DND-41 (cell line): ENCODE measurements around the gene ZDHHC23.

Experiments
- ATAC-seq: fragments of 200-7000 bp; cut with Tn5 transposase; 3 replicates; pipeline ENCODE4 v1.9.1; 2021; ENCODE audit warnings: low read depth; ENCODE audit not compliant: insufficient read depth
- DNase-seq: peaks from one replicate; pipeline ENCODE4 v3.0.0-alpha.2; 2020
- H2AFZ ChIP-seq: 2 replicates; pipeline ENCODE4 v1.6.0; 2012; ENCODE audit warnings: low read depth, low read length
- H3K27ac ChIP-seq: 2 replicates; pipeline ENCODE4 v1.5.1; 2012; ENCODE audit warnings: low read length, inconsistent platforms
- H3K27me3 ChIP-seq: fragments of 200-600 bp; sonication (generic); 2 replicates; pipeline ENCODE4 v1.6.0; 2012; ENCODE audit warnings: low read length, mild to moderate bottlenecking, inconsistent platforms; ENCODE audit not compliant: insufficient read depth, poor library complexity
- H3K36me3 ChIP-seq: 2 replicates; pipeline ENCODE4 v1.5.1; 2012; ENCODE audit warnings: low read length, inconsistent platforms; ENCODE audit not compliant: insufficient read depth
- H3K4me1 ChIP-seq: 2 replicates; pipeline ENCODE4 v1.5.1; 2012; ENCODE audit warnings: mild to moderate bottlenecking, low read length; ENCODE audit not compliant: insufficient read depth
- H3K4me2 ChIP-seq: 2 replicates; pipeline ENCODE4 v1.6.0; 2012; ENCODE audit warnings: mild to moderate bottlenecking, moderate library complexity, low read length, inconsistent platforms; ENCODE audit not compliant: insufficient read depth
- H3K4me3 ChIP-seq, 2 experiments: fragments of 200-600 bp in 1 of 2; shearing (Covaris generic) in 1 of 2; 2 replicates each; pipeline ENCODE4 v1.5.1; 2012 to 2016; ENCODE audit warnings: inconsistent platforms in 2 of 2, low read length in 2 of 2, mild to moderate bottlenecking in 2 of 2, low read depth in 1 of 2, moderate library complexity in 1 of 2
- H3K79me2 ChIP-seq: 2 replicates; pipeline ENCODE4 v1.6.0; 2012; ENCODE audit warnings: low read length, inconsistent platforms; ENCODE audit not compliant: insufficient read depth
- H3K9ac ChIP-seq: 2 replicates; pipeline ENCODE4 v1.6.0; 2012; ENCODE audit warnings: low read depth, mild to moderate bottlenecking, inconsistent platforms, low read length, moderate library complexity
- H3K9me3 ChIP-seq: 2 replicates; pipeline ENCODE4 v1.5.1; 2012; ENCODE audit warnings: low read length, moderate library complexity, mild to moderate bottlenecking, inconsistent platforms; ENCODE audit not compliant: insufficient read depth, severe bottlenecking
- H4K20me1 ChIP-seq: 2 replicates; pipeline ENCODE4 v1.6.0; 2012; ENCODE audit warnings: low read length; ENCODE audit not compliant: insufficient read depth
- EZH2 ChIP-seq: IDR thresholded peaks from 3 replicates; pipeline ENCODE4 v1.6.1; 2012; ENCODE audit warnings: borderline replicate concordance, low read depth, mild to moderate bottlenecking, moderate library complexity, low read length, inconsistent platforms; ENCODE audit not compliant: severe bottlenecking
- TF ChIP-seq, protein P1 (sequence below): IDR thresholded peaks from 2 replicates; pipeline ENCODE4 v1.5.1; 2012; ENCODE audit warnings: borderline replicate concordance, low read length, moderate library complexity, mild to moderate bottlenecking; ENCODE audit not compliant: poor library complexity, severe bottlenecking; ENCODE audit errors: extremely low read depth

Gene ZDHHC23

DNA sequence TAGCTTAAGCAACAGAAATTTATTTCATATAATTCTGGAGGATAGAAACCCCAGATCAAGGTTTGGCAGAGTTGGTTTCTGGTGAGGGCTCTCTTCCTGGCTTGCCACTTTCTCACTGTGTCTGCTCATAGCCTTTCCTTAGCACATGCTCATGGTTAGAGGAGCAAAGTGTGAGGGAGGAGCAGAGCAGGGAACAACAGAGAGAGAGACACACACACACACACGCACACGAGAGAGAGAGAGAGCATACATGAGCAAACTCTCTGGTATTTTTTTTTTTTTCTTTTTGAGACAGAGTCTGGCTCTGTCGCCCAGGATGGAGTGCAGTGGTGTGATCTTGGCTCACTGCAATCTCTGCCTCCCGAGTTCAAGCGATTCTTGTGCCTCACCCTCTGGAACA, 36.8 kb upstream of the ZDHHC23 start:
- Histone ChIP-seq H3K4me2 (no peak overlapping the region), H3K36me3 (no peaks in the 10 kb centered on the region), H3K4me1 (peaks cover 5% of the 10 kb centered on the region; the same call in 1 of the 2 replicates), H3K27me3 (no peaks in the 10 kb centered on the region), H3K79me2 (no peaks in the 10 kb centered on the region), H3K9me3 (no peaks in the 10 kb centered on the region), H2AFZ (no peak overlapping the region), H3K9ac (no peak overlapping the region), H3K4me3 (no peak overlapping the region), H4K20me1 (no peaks in the 10 kb centered on the region), H3K27ac (no peak overlapping the region)
- no peak for ATAC-seq
- TF ChIP-seq, protein P1, sequence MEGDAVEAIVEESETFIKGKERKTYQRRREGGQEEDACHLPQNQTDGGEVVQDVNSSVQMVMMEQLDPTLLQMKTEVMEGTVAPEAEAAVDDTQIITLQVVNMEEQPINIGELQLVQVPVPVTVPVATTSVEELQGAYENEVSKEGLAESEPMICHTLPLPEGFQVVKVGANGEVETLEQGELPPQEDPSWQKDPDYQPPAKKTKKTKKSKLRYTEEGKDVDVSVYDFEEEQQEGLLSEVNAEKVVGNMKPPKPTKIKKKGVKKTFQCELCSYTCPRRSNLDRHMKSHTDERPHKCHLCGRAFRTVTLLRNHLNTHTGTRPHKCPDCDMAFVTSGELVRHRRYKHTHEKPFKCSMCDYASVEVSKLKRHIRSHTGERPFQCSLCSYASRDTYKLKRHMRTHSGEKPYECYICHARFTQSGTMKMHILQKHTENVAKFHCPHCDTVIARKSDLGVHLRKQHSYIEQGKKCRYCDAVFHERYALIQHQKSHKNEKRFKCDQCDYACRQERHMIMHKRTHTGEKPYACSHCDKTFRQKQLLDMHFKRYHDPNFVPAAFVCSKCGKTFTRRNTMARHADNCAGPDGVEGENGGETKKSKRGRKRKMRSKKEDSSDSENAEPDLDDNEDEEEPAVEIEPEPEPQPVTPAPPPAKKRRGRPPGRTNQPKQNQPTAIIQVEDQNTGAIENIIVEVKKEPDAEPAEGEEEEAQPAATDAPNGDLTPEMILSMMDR: no peak
- no peak for TF ChIP-seq EZH2
- DNase-seq: no peak

DNA sequence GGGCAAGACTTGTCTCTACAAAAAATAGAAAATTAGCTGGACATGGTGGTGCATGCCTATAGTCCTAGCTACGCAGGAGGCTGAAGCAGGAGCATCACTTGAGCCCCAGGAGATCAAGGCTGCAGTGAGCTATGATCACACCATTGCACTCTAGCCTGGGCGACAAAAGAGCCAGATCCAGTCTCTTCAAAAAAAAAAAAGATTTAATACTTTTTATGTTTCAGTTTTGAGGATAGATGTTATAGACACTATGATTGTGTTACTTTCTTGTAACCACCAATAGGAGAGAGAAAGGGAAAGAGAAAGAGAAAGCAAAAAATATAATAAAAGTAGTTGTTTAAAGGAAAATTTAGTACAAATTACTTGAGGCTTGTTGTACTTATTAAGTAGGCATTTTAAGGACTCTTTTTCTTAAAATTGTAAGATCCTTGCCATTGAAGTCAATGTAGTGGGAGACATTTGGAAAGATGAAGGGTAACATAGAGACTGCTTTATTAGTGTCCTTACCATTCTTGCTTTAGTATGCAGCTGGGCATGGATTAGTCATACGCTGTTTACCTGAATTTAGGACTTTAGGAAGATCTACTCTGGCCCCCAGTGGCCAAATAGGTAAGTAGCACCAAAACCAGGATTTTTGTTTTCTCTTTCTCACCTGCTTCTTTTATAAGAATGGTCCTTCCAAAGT, 35.1 kb upstream of the ZDHHC23 start:
- H3K9ac ChIP-seq: no peak overlapping the region
- no peak overlapping the region for H3K27ac ChIP-seq
- no peaks in the 10 kb centered on the region for H3K79me2 ChIP-seq
- no peak for TF ChIP-seq EZH2
- TF ChIP-seq, protein P1: peak; percentile 78
- H3K36me3 ChIP-seq: no peaks in the 10 kb centered on the region
- no peak overlapping the region for H3K4me3 ChIP-seq
- peak; percentile 33 for DNase-seq
- peak overlapping the region; percentile 33; the same call in 1 of the 2 replicates for H3K4me2 ChIP-seq
- ATAC-seq: peak; percentile 84
- no peaks in the 10 kb centered on the region for H3K27me3 ChIP-seq
- no peaks in the 10 kb centered on the region for H3K9me3 ChIP-seq
- peak overlapping the region; percentile 19; the same call in 1 of the 2 replicates for H2AFZ ChIP-seq
- H3K4me1 ChIP-seq: peaks cover 5% of the 10 kb centered on the region; the same call in 1 of the 2 replicates
- H4K20me1 ChIP-seq: no peaks in the 10 kb centered on the region

DNA sequence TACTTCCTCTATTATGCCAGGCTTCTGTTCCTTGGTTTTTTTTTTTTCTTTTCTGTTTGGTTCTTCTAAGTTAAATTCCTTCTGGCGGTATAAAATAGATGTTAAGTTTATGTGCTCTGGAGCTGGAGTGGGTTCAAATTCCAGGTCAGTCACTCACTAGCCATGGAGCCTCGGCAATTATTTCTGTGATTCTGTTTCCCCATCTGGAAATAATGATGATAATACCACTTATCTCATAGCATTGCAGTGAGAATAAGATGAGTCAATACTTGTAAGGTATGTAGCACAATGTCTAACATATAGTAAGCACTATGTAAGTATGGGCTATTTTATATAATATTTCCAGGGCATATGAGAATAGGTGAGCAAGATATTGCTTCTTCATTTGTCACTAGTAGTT, 33.2 kb upstream of the ZDHHC23 start:
- Histone ChIP-seq H3K4me2 (no peak overlapping the region), H3K4me3 (no peak overlapping the region), H3K27ac (no peak overlapping the region), H4K20me1 (no peaks in the 10 kb centered on the region), H3K36me3 (no peaks in the 10 kb centered on the region), H3K9me3 (no peaks in the 10 kb centered on the region), H2AFZ (no peak overlapping the region), H3K4me1 (peaks cover 5% of the 10 kb centered on the region; the same call in 1 of the 2 replicates), H3K27me3 (no peaks in the 10 kb centered on the region), H3K9ac (no peak overlapping the region), H3K79me2 (no peaks in the 10 kb centered on the region)
- TF ChIP-seq EZH2: no peak
- TF ChIP-seq, protein P1: no peak
- ATAC-seq (no peak), DNase-seq (no peak)

DNA sequence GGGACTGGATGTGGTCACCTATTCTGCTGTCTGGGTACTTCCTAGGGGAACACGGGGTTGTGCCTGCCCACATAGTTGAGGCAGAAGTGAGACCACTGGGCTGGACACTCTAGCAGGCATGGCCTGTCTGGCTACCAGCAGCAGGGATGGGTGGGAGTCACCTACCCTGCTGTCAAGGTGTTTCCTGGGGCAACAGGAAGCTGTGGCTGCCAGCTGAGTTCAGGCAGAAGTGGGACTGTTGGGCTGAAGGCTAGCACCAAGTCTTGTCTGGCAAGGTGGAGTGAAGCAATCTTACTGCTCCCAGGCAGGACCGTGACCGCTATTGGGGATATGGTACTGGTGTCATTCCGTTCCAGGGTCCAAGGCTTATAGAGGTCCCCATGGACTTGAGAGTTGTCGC, 20.3 kb upstream of the ZDHHC23 start:
- no peak for TF ChIP-seq EZH2
- TF ChIP-seq, protein P1: no peak
- peak; percentile 14 for DNase-seq

More for the DNA sequence above, 20.3 kb upstream of the ZDHHC23 start:
- Histone ChIP-seq H3K4me2 (no peak overlapping the region), H2AFZ (no peak overlapping the region), H3K36me3 (no peaks in the 10 kb centered on the region), H3K27me3 (no peaks in the 10 kb centered on the region), H3K4me1 (no peaks in the 10 kb centered on the region), H3K79me2 (no peaks in the 10 kb centered on the region), H3K4me3 (no peak overlapping the region), H4K20me1 (no peaks in the 10 kb centered on the region), H3K9me3 (no peaks in the 10 kb centered on the region), H3K27ac (no peak overlapping the region), H3K9ac (no peak overlapping the region)
- peak; percentile 66 for ATAC-seq
